H9 (cell line): ENCODE results near the gene CCL7. TPM values are rescaled to one million over a fixed set of nuclear protein-coding genes. Genes with fewer than 3 reads are reported as not detected.

Experiments
- DNase-seq: peaks from one replicate; pipeline ENCODE4 v3.0.0-alpha.2; 2017
- H2AFZ ChIP-seq: one replicate; pipeline ENCODE4 v1.6.1; 2013; ENCODE audit warnings: mild to moderate bottlenecking, low read length, control low read depth, moderate library complexity
- H2AK5ac ChIP-seq: 2 replicates; pipeline ENCODE4 v1.6.1; 2013; ENCODE audit warnings: low read length, control low read depth, mixed read lengths; ENCODE audit not compliant: insufficient read length
- H2BK120ac ChIP-seq: one replicate; pipeline ENCODE4 v1.6.1; 2013; ENCODE audit warnings: low read depth, mild to moderate bottlenecking, low read length, control low read depth, inconsistent platforms; ENCODE audit not compliant: poor library complexity, severe bottlenecking
- H2BK12ac ChIP-seq: 2 replicates; pipeline ENCODE4 v1.6.1; 2013; ENCODE audit warnings: low read length, control low read depth, mixed read lengths, low read depth; ENCODE audit not compliant: insufficient read length
- H2BK15ac ChIP-seq: 2 replicates; pipeline ENCODE4 v1.6.1; 2013; ENCODE audit warnings: low read depth, low read length, control low read depth
- H2BK20ac ChIP-seq: one replicate; pipeline ENCODE4 v1.6.1; 2013; ENCODE audit warnings: low read depth, mild to moderate bottlenecking, low read length, control low read depth, inconsistent platforms; ENCODE audit not compliant: poor library complexity, severe bottlenecking
- H2BK5ac ChIP-seq: 2 replicates; pipeline ENCODE4 v1.6.1; 2013; ENCODE audit warnings: low read length, control low read depth, mixed read lengths; ENCODE audit not compliant: insufficient read length
- H3K14ac ChIP-seq: 2 replicates; pipeline ENCODE4 v1.6.1; 2013; ENCODE audit warnings: low read length, control low read depth; ENCODE audit not compliant: insufficient read depth
- H3K18ac ChIP-seq: 2 replicates; pipeline ENCODE4 v1.6.1; 2013; ENCODE audit warnings: low read depth, mild to moderate bottlenecking, mixed read lengths, low read length, control low read depth; ENCODE audit not compliant: insufficient read length
- H3K23ac ChIP-seq: 2 replicates; pipeline ENCODE4 v1.6.1; 2013; ENCODE audit warnings: low read length, control low read depth, mixed read lengths, low read depth; ENCODE audit not compliant: insufficient read length
- H3K23me2 ChIP-seq: 2 replicates; pipeline ENCODE4 v1.6.1; 2013; ENCODE audit warnings: low read depth, mild to moderate bottlenecking, mixed read lengths, low read length, control low read depth; ENCODE audit not compliant: insufficient read length, poor library complexity, severe bottlenecking
- H3K27ac ChIP-seq: 2 replicates; pipeline ENCODE4 v1.5.1; 2013; ENCODE audit warnings: low read length, control low read depth, mixed read lengths, low read depth; ENCODE audit not compliant: insufficient read length
- H3K27me3 ChIP-seq: 2 replicates; pipeline ENCODE4 v1.6.1; 2013; ENCODE audit warnings: low read length, control low read depth, inconsistent platforms; ENCODE audit not compliant: insufficient read depth
- H3K4ac ChIP-seq: 2 replicates; pipeline ENCODE4 v1.6.1; 2013; ENCODE audit warnings: low read depth, mild to moderate bottlenecking, control low read depth, inconsistent platforms, low read length, moderate library complexity
- H3K4me1 ChIP-seq: 2 replicates; pipeline ENCODE4 v1.6.1; 2013; ENCODE audit warnings: low read length, control low read depth, inconsistent platforms; ENCODE audit not compliant: insufficient read depth
- H3K4me2 ChIP-seq: 2 replicates; pipeline ENCODE4 v1.6.1; 2013; ENCODE audit warnings: low read length, control low read depth, mixed read lengths; ENCODE audit not compliant: insufficient read length, insufficient read depth
- H3K56ac ChIP-seq: 2 replicates; pipeline ENCODE4 v1.6.1; 2013; ENCODE audit warnings: low read depth, mild to moderate bottlenecking, mixed read lengths, low read length, control low read depth; ENCODE audit not compliant: insufficient read length
- H3K79me1 ChIP-seq: 2 replicates; pipeline ENCODE4 v1.6.1; 2013; ENCODE audit warnings: low read depth, mild to moderate bottlenecking, moderate library complexity, low read length, control low read depth, inconsistent platforms; ENCODE audit not compliant: insufficient read depth, poor library complexity, severe bottlenecking
- H3K79me2 ChIP-seq: 2 replicates; pipeline ENCODE4 v1.6.1; 2013; ENCODE audit warnings: low read length, control low read depth, inconsistent platforms; ENCODE audit not compliant: insufficient read depth
- H3K9ac ChIP-seq: 2 replicates; pipeline ENCODE4 v1.6.1; 2013; ENCODE audit warnings: low read length, control low read depth, mixed read lengths; ENCODE audit not compliant: insufficient read length; ENCODE audit errors: extremely low read depth
- H3K9me3 ChIP-seq: one replicate; pipeline ENCODE4 v1.6.1; 2013; ENCODE audit warnings: low read depth, low read length, inconsistent platforms; ENCODE audit not compliant: control insufficient read depth
- H3T11ph ChIP-seq: one replicate; pipeline ENCODE4 v1.6.1; 2013; ENCODE audit warnings: mild to moderate bottlenecking, low read length, control low read depth, inconsistent platforms
- H4K20me1 ChIP-seq: one replicate; pipeline ENCODE4 v1.6.1; 2013; ENCODE audit not compliant: control insufficient read depth, insufficient read length, insufficient read depth
- H4K5ac ChIP-seq: 2 replicates; pipeline ENCODE4 v1.6.1; 2013; ENCODE audit warnings: low read depth, mild to moderate bottlenecking, mixed read lengths, low read length, control low read depth; ENCODE audit not compliant: insufficient read length
- H4K8ac ChIP-seq: replicated peaks from 2 replicates; pipeline ENCODE4 v1.6.1; 2013; ENCODE audit warnings: low read length, control low read depth, mixed read lengths, low read depth; ENCODE audit not compliant: insufficient read length
- H4K91ac ChIP-seq: 2 replicates; pipeline ENCODE4 v1.6.1; 2013; ENCODE audit warnings: low read depth, mild to moderate bottlenecking, moderate library complexity, mixed read lengths, low read length, control low read depth; ENCODE audit not compliant: insufficient read length
- H3K27ac Mint-ChIP-seq, 3 experiments: 2 replicates in 2 of 3; 3 replicates in 1 of 3; pipeline ENCODE4 v1.8.0; 2020 to 2021; ENCODE audit warnings: mixed read lengths in 3 of 3, mild to moderate bottlenecking in 1 of 3, moderate library complexity in 1 of 3
- H3K27me3 Mint-ChIP-seq: 2 replicates; pipeline ENCODE4 v1.8.0; 2021; ENCODE audit warnings: low read depth, mild to moderate bottlenecking, moderate library complexity, mixed read lengths
- H3K36me3 Mint-ChIP-seq, 3 experiments: 2 replicates in 2 of 3; 3 replicates in 1 of 3; pipeline ENCODE4 v1.8.0; 2020 to 2021; ENCODE audit warnings: low read depth in 3 of 3, mixed read lengths in 3 of 3; ENCODE audit not compliant: insufficient read depth in 1 of 3
- H3K4me1 Mint-ChIP-seq, 2 experiments: 2 replicates each; pipeline ENCODE4 v1.8.0; 2020; ENCODE audit warnings: mixed read lengths in 2 of 2
- H3K4me3 Mint-ChIP-seq, 2 experiments: 2 replicates in 1 of 2; 3 replicates in 1 of 2; pipeline ENCODE4 v1.8.0; 2020 to 2021; ENCODE audit warnings: mild to moderate bottlenecking in 2 of 2, mixed read lengths in 2 of 2, moderate library complexity in 1 of 2
- H3K9me3 Mint-ChIP-seq, 2 experiments: 2 replicates in 1 of 2; 3 replicates in 1 of 2; pipeline ENCODE4 v1.8.0; 2020; ENCODE audit warnings: mild to moderate bottlenecking in 2 of 2, mixed read lengths in 2 of 2, moderate library complexity in 1 of 2
- CTCF ChIP-seq: fragments of 200-600 bp; sonication (generic); conservative IDR thresholded peaks from 3 replicates; pipeline ENCODE4 v1.8.0; 2021; ENCODE audit warnings: antibody characterized with exemption, mild to moderate bottlenecking
- WGBS: extraction: QIAGEN DNeasy Blood & Tissue Kit; methylation state at CpG from one replicate; pipeline ENCODE4 v1.1.7; 2013; ENCODE audit warnings: missing lambda C conversion rate, low lambda C conversion rate, mixed read lengths; ENCODE audit not compliant: insufficient read length; ENCODE audit errors: extremely low coverage; 5-methylcytosine and 5-hydroxymethylcytosine counted together
- total RNA-seq: library from RNA; stranded (reverse); gene quantifications from 2 replicates; pipeline ENCODE4 v1.2.1, GENCODE V29; 2021

The CCL7 gene
- total RNA-seq, 1 experiment from 2014 or later: not detected

- Mint-ChIP-seq H3K36me3 (no peaks in the 10 kb centered on the region; a peak in 1 of 7 replicates), H3K27ac (peak overlapping the region in 1 of 3 experiments; percentile 65; a peak in 1 of 7 replicates), H3K27me3 (no peaks in the 10 kb centered on the region; the same call in 1 of the 2 replicates), H3K4me1 (peaks cover 17 to 25% of the 10 kb centered on the region in 2 experiments), H3K9me3 (no peaks in the 10 kb centered on the region), H3K4me3 (no peak overlapping the region)
- H2BK12ac ChIP-seq: no peak overlapping the region
- H3K27ac ChIP-seq: no peak overlapping the region
- H3K4me2 ChIP-seq: no peak overlapping the region
- H2BK20ac ChIP-seq: no peak overlapping the region
- H2AFZ ChIP-seq: no peak overlapping the region
- no peaks in the 10 kb centered on the region for H3K79me1 ChIP-seq
- H4K5ac ChIP-seq: no peak overlapping the region
- DNase-seq: no peak
- no peak overlapping the region for H3K14ac ChIP-seq
- no peaks in the 10 kb centered on the region for H4K20me1 ChIP-seq
- H2BK15ac ChIP-seq: no peak overlapping the region
- no peak overlapping the region for H4K8ac ChIP-seq
- no peak overlapping the region for H3K56ac ChIP-seq
- no peak overlapping the region for H3K9ac ChIP-seq
- H3T11ph ChIP-seq: no peak overlapping the region
- no peak overlapping the region for H2AK5ac ChIP-seq
- no peak overlapping the region for H2BK120ac ChIP-seq
- no peak for TF ChIP-seq CTCF
- H3K27me3 ChIP-seq: no peaks in the 10 kb centered on the region
- no peaks in the 10 kb centered on the region for H3K9me3 ChIP-seq
- H2BK5ac ChIP-seq: no peak overlapping the region
- H4K91ac ChIP-seq: no peak overlapping the region
- no peaks in the 10 kb centered on the region for H3K79me2 ChIP-seq
- H3K4me1 ChIP-seq: no peaks in the 10 kb centered on the region
- no CpG with 5 or more reads among the region's 6 CpGs for WGBS
- H3K4ac ChIP-seq: no peak overlapping the region
- H3K18ac ChIP-seq: peak overlapping the region; percentile 2
- no peaks in the 10 kb centered on the region for H3K23me2 ChIP-seq
- no peak overlapping the region for H3K23ac ChIP-seq
These were observed 33.6 kb upstream of the CCL7 start for GRCh38 chr17:34236281-34236892.
